Measurements from ENCODE around the gene GBP3.

Gene GBP3

GRCh38 chr1:89001510-89001909 is 21.2 kb downstream of the GBP3 start:
- H3K27me3 ChIP-seq (ENCODE audit: control insufficient read depth, insufficient read depth, low read length): no peaks in the 10 kb centered on the region
- TF ChIP-seq CTCF (IDR thresholded peaks at IDR 0.05): no peak

DNA sequence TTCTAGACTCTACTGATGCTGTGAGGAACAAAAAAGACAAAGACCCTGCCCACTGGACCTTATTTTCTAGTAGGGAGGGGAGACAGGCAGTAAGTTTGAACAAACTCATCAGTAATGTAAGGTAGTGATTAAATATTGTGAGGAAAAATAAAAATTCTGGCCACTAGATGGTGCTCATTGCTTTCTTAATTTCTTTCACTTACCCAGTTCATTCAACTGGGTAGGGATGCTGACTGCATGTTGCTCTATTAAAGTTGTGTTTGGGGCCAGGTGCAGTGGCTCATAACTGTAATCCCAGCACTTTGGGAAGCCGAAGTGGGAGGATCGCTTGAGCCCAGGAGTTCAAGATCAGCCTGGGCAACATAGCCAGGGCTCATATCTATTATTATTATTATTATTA is 23.9 kb downstream of the GBP3 start:
- Histone ChIP-seq H3K27me3 (ENCODE audit: control insufficient read depth, insufficient read depth, low read length) (no peaks in the 10 kb centered on the region), H3K27ac (no peak overlapping the region), H3K4me3 (ENCODE audit: low read depth, low read length) (no peak overlapping the region), H3K36me3 (ENCODE audit: control insufficient read depth, insufficient read depth, low read length) (no peaks in the 10 kb centered on the region), H3K9ac (no peak overlapping the region), H2AFZ (no peak overlapping the region), H3K4me1 (peaks cover 12% of the 10 kb centered on the region), H3K4me2 (ENCODE audit: low read length) (no peak overlapping the region), H3K79me2 (no peaks in the 10 kb centered on the region), H3K9me3 (ENCODE audit: control insufficient read depth, low read length) (no peaks in the 10 kb centered on the region)
- peak; percentile 41 for TF ChIP-seq CTCF (IDR thresholded peaks at IDR 0.05)

More at GRCh38 chr1:89001510-89001909, 21.2 kb downstream of the GBP3 start:
- Histone ChIP-seq H2AFZ (no peak overlapping the region), H3K36me3 (ENCODE audit: control insufficient read depth, insufficient read depth, low read length) (no peaks in the 10 kb centered on the region), H3K9me3 (ENCODE audit: control insufficient read depth, low read length) (no peaks in the 10 kb centered on the region), H3K79me2 (no peaks in the 10 kb centered on the region), H3K27ac (peak overlapping the region; percentile 79), H3K4me3 (ENCODE audit: low read depth, low read length) (no peak overlapping the region), H3K4me2 (ENCODE audit: low read length) (peak overlapping the region; percentile 1), H3K9ac (no peak overlapping the region), H3K4me1 (peaks cover 12% of the 10 kb centered on the region)

DNA sequence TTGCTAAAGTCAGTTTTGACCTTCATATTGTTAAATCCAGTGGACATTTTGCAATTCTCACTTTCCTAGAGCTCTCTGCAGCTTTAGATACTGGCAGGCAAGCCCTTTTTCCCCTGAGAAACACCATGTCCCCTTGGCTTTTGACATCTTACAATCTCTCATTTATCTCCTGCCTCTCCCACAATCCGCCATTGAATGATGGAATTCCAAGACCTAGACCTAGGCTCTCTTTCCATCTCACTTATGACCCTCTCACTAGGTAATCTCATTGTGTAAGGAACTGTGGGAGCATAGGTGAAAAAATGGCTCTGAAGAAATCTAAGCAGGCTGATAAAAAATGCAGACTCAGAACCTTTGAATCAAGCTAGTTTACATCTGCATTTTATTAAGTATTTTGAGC is 32.2 kb downstream of the GBP3 start:
- peaks cover 6% of the 10 kb centered on the region for H3K79me2 ChIP-seq
- H3K4me3 ChIP-seq (ENCODE audit: low read depth, low read length): no peak overlapping the region
- no peak overlapping the region for H3K9ac ChIP-seq
- no peaks in the 10 kb centered on the region for H3K36me3 ChIP-seq (ENCODE audit: control insufficient read depth, insufficient read depth, low read length)
- peak overlapping the region; percentile 49 for H3K27ac ChIP-seq
- no peak overlapping the region for H3K4me2 ChIP-seq (ENCODE audit: low read length)
- no peaks in the 10 kb centered on the region for H3K27me3 ChIP-seq (ENCODE audit: control insufficient read depth, insufficient read depth, low read length)
- no peaks in the 10 kb centered on the region for H3K9me3 ChIP-seq (ENCODE audit: control insufficient read depth, low read length)
- H3K4me1 ChIP-seq: peaks cover 8% of the 10 kb centered on the region
- TF ChIP-seq CTCF (IDR thresholded peaks at IDR 0.05): no peak
- no peak overlapping the region for H2AFZ ChIP-seq

DNA sequence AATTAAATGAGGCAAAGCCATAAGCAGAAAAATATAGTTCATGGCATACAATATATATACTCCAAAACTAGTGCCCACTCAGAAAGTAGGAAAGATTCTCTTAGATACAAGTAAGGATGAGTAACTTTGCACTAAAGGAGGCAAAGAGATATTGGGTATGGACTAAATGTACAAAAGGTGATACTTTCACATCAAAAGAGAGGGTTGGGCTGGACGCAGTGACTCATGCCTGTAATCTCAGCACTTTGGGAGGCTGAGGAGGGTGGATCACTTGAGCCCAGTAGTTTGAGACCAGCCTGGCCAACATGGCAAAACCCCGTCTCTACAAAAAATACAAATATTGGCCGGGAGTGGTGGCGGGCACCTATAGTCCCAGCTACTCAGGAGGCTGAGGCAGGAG is 37.0 kb downstream of the GBP3 start:
- no peak overlapping the region for H2AFZ ChIP-seq
- H3K36me3 ChIP-seq (ENCODE audit: control insufficient read depth, insufficient read depth, low read length): no peaks in the 10 kb centered on the region
- peak overlapping the region; percentile 72 for H3K27ac ChIP-seq
- no peak overlapping the region for H3K4me3 ChIP-seq (ENCODE audit: low read depth, low read length)
- TF ChIP-seq CTCF (IDR thresholded peaks at IDR 0.05): no peak
- H3K4me2 ChIP-seq (ENCODE audit: low read length): no peak overlapping the region
- no peak overlapping the region for H3K9ac ChIP-seq
- H3K9me3 ChIP-seq (ENCODE audit: control insufficient read depth, low read length): no peaks in the 10 kb centered on the region
- peaks cover 14% of the 10 kb centered on the region for H3K4me1 ChIP-seq
- peaks cover 5% of the 10 kb centered on the region for H3K79me2 ChIP-seq
- no peaks in the 10 kb centered on the region for H3K27me3 ChIP-seq (ENCODE audit: control insufficient read depth, insufficient read depth, low read length)

- Histone ChIP-seq H3K36me3 (ENCODE audit: control insufficient read depth, insufficient read depth, low read length) (no peaks in the 10 kb centered on the region), H3K79me2 (peaks cover 5% of the 10 kb centered on the region), H3K27ac (peak overlapping the region; percentile 72), H3K4me3 (ENCODE audit: low read depth, low read length) (no peak overlapping the region), H2AFZ (no peak overlapping the region), H3K27me3 (ENCODE audit: control insufficient read depth, insufficient read depth, low read length) (no peaks in the 10 kb centered on the region), H3K9ac (no peak overlapping the region), H3K4me1 (peaks cover 11% of the 10 kb centered on the region), H3K9me3 (ENCODE audit: control insufficient read depth, low read length) (no peaks in the 10 kb centered on the region), H3K4me2 (ENCODE audit: low read length) (peak overlapping the region; percentile 1)
- no peak for TF ChIP-seq CTCF (IDR thresholded peaks at IDR 0.05)
These were observed 37.6 kb downstream of the GBP3 start for GRCh38 chr1:88985032-88985431.

All from parathyroid adenoma (tissue), 2 donors.